H1 (cell line): Measurements from ENCODE around the gene GUCY1A1. TPM values are rescaled to one million over a fixed set of nuclear protein-coding genes. Genes with fewer than 3 reads are reported as not detected.

ENCODE experiments used
- CTCF ChIA-PET: fragments of 300-600 bp; sonication (Branson Sonifier 250); formaldehyde crosslinking; loops from one replicate; lab custom pipeline; 2021; ENCODE audit not compliant: partially characterized antibody; lab: Charles Lee
- POLR2A ChIA-PET: fragments of 300-600 bp; sonication (Branson Sonifier 250); formaldehyde crosslinking; loops from one replicate; lab custom pipeline; 2021; ENCODE audit warnings: inconsistent platforms; ENCODE audit not compliant: partially characterized antibody; lab: Charles Lee
- DNase-seq, 2 experiments: peaks; one replicate each; pipeline versions ENCODE4 v3.0.0 to v3.0.0-alpha.2; 2010 to 2022; ENCODE audit warnings: low spot score in 2 of 2, low read depth in 1 of 2, mixed read lengths in 1 of 2
- FAIRE-seq: peaks from 2 replicates; lab custom pipeline; 2011; peaks lifted over from hg19 to GRCh38; lab: Jason Lieb, UNC
- H2AFZ ChIP-seq: 2 replicates; pipeline ENCODE4 v1.8.1; 2012; ENCODE audit warnings: low read length, inconsistent platforms
- H2AK5ac ChIP-seq: 2 replicates; pipeline ENCODE4 v1.6.1; 2013; ENCODE audit warnings: low read depth, low read length
- H2BK120ac ChIP-seq: replicated peaks from 2 replicates; pipeline ENCODE3; 2013; ENCODE audit warnings: low read depth, low read length, inconsistent platforms
- H2BK12ac ChIP-seq: 2 replicates; pipeline ENCODE4 v1.6.1; 2013; ENCODE audit warnings: low read depth, low read length
- H2BK15ac ChIP-seq: 2 replicates; pipeline ENCODE4 v1.6.1; 2013; ENCODE audit warnings: low read length
- H2BK20ac ChIP-seq: 2 replicates; pipeline ENCODE4 v1.6.1; 2013; ENCODE audit warnings: low read length
- H2BK5ac ChIP-seq: 2 replicates; pipeline ENCODE4 v1.6.1; 2013; ENCODE audit warnings: low read depth, low read length
- H3K14ac ChIP-seq: 2 replicates; pipeline ENCODE4 v1.6.1; 2013; ENCODE audit warnings: inconsistent platforms; ENCODE audit not compliant: insufficient read length
- H3K18ac ChIP-seq: 2 replicates; pipeline ENCODE4 v1.6.1; 2013; ENCODE audit warnings: low read length; ENCODE audit errors: extremely low read depth
- H3K23ac ChIP-seq: 2 replicates; pipeline ENCODE4 v1.6.1; 2013; ENCODE audit warnings: inconsistent platforms; ENCODE audit not compliant: insufficient read length
- H3K23me2 ChIP-seq: 2 replicates; pipeline ENCODE4 v1.6.1; 2013; ENCODE audit warnings: low read depth, low read length
- H3K27ac ChIP-seq: 2 replicates; pipeline ENCODE4 v1.6.1; 2011; ENCODE audit warnings: low read depth, low read length, inconsistent platforms
- H3K27me3 ChIP-seq, 4 experiments: replicated peaks in 1 of 4; 1 replicate in 1 of 4; 2 replicates in 3 of 4; pipeline versions ENCODE4 v1.6.1 to v1.8.1; 2011 to 2013; ENCODE audit warnings: low read length in 3 of 4, mild to moderate bottlenecking in 3 of 4, inconsistent platforms in 2 of 4, mixed read lengths in 2 of 4, moderate library complexity in 1 of 4; ENCODE audit not compliant: control insufficient read depth in 3 of 4, insufficient read depth in 3 of 4; ENCODE audit errors: extremely low read depth in 1 of 4
- H3K36me3 ChIP-seq, 4 experiments: 2 replicates each; pipeline versions ENCODE4 v1.6.1 to v1.8.1; 2011 to 2013; ENCODE audit warnings: mild to moderate bottlenecking in 4 of 4, low read length in 3 of 4, moderate library complexity in 2 of 4, control low read depth in 1 of 4, inconsistent platforms in 1 of 4; ENCODE audit not compliant: insufficient read depth in 4 of 4, control insufficient read depth in 2 of 4
- H3K4ac ChIP-seq: replicated peaks from 2 replicates; pipeline ENCODE3; 2013; ENCODE audit warnings: low read length, low read depth, mixed read lengths, inconsistent platforms; ENCODE audit not compliant: insufficient read length
- H3K4me1 ChIP-seq, 4 experiments: replicated peaks in 1 of 4; 1 replicate in 1 of 4; 2 replicates in 3 of 4; pipeline versions ENCODE4 v1.6.1 to v1.8.1; 2011 to 2013; ENCODE audit warnings: low read length in 3 of 4, inconsistent platforms in 2 of 4, mixed read lengths in 1 of 4; ENCODE audit not compliant: insufficient read depth in 4 of 4, control insufficient read depth in 3 of 4
- H3K4me2 ChIP-seq, 2 experiments: 2 replicates each; pipeline versions ENCODE4 v1.6.1 to v1.8.1; 2011 to 2013; ENCODE audit warnings: low read depth in 2 of 2, low read length in 2 of 2, control low read depth in 1 of 2, inconsistent platforms in 1 of 2, mild to moderate bottlenecking in 1 of 2; ENCODE audit not compliant: insufficient read depth in 1 of 2
- H3K4me3 ChIP-seq, 4 experiments: fragments of 200-600, 300-600 bp in 1 of 4; sonication (generic), shearing (Covaris generic), sonication (Bioruptor Twin) in 1 of 4; 2 replicates each; pipeline versions ENCODE4 v1.5.1 to v1.8.1; 2011 to 2016; ENCODE audit warnings: low read length in 4 of 4, low read depth in 3 of 4, control low read depth in 2 of 4, inconsistent platforms in 2 of 4, mild to moderate bottlenecking in 2 of 4, mixed read lengths in 1 of 4, moderate library complexity in 1 of 4; ENCODE audit not compliant: insufficient read depth in 2 of 4; ENCODE audit errors: extremely low read depth in 1 of 4
- H3K56ac ChIP-seq: replicated peaks from 2 replicates; pipeline ENCODE3; 2013; ENCODE audit warnings: low read depth, mild to moderate bottlenecking, mixed read lengths, low read length, inconsistent platforms; ENCODE audit not compliant: insufficient read length
- H3K79me1 ChIP-seq: 2 replicates; pipeline ENCODE4 v1.6.1; 2013; ENCODE audit warnings: low read depth, low read length, control low read depth
- H3K79me2 ChIP-seq, 2 experiments: 2 replicates each; pipeline versions ENCODE4 v1.6.1 to v1.8.1; 2012 to 2013; ENCODE audit warnings: low read length in 2 of 2, mild to moderate bottlenecking in 2 of 2, inconsistent platforms in 1 of 2; ENCODE audit not compliant: insufficient read depth in 2 of 2, control insufficient read depth in 1 of 2
- H3K9ac ChIP-seq, 4 experiments: replicated peaks in 1 of 4; 1 replicate in 1 of 4; 2 replicates in 3 of 4; pipeline versions ENCODE4 v1.6.1 to v1.8.1; 2011 to 2013; ENCODE audit warnings: low read depth in 3 of 4, low read length in 3 of 4, control low read depth in 2 of 4, mild to moderate bottlenecking in 2 of 4, moderate library complexity in 2 of 4, inconsistent platforms in 1 of 4; ENCODE audit errors: extremely low read depth in 1 of 4
- H3K9me3 ChIP-seq, 2 experiments: 2 replicates each; pipeline versions ENCODE4 v1.6.1 to v1.8.1; 2012 to 2013; ENCODE audit warnings: mild to moderate bottlenecking in 2 of 2, moderate library complexity in 2 of 2, control low read depth in 1 of 2, inconsistent platforms in 1 of 2, low read depth in 1 of 2, low read length in 1 of 2, mixed read lengths in 1 of 2; ENCODE audit not compliant: insufficient read depth in 2 of 2
- H4K20me1 ChIP-seq, 2 experiments: replicated peaks in 1 of 2; 2 replicates each; pipeline versions ENCODE3 to v1.8.1; 2011 to 2013; ENCODE audit warnings: inconsistent platforms in 2 of 2, low read length in 2 of 2, mild to moderate bottlenecking in 1 of 2; ENCODE audit not compliant: insufficient read depth in 2 of 2, control insufficient read depth in 1 of 2
- H4K5ac ChIP-seq: 2 replicates; pipeline ENCODE4 v1.6.1; 2013; ENCODE audit warnings: low read length, low read depth, mixed read lengths, inconsistent platforms; ENCODE audit not compliant: insufficient read length
- H4K8ac ChIP-seq: 2 replicates; pipeline ENCODE4 v1.8.0; 2013; ENCODE audit warnings: mild to moderate bottlenecking, moderate library complexity, low read length, inconsistent platforms; ENCODE audit not compliant: insufficient read depth; ENCODE audit errors: extremely low read depth
- H4K91ac ChIP-seq: replicated peaks from 2 replicates; pipeline ENCODE3; 2013; ENCODE audit warnings: low read length, mixed read lengths, inconsistent platforms; ENCODE audit not compliant: insufficient read length
- WGBS, 2 experiments: shearing (Covaris generic) in 1 of 2; methylation state at CpG; one replicate each; pipeline versions ENCODE4 v1.1.6 to v1.1.7; 2013 to 2015; ENCODE audit warnings: low lambda C conversion rate in 2 of 2, mixed read lengths in 2 of 2, inconsistent platforms in 1 of 2, low coverage in 1 of 2, missing lambda C conversion rate in 1 of 2; ENCODE audit not compliant: insufficient replicate concordance in 2 of 2, insufficient coverage in 1 of 2, insufficient read length in 1 of 2; ENCODE audit errors: extremely low coverage in 1 of 2, missing lambda C conversion rate in 1 of 2; 5-methylcytosine and 5-hydroxymethylcytosine counted together
- polyA plus RNA-seq, 7 experiments: library from polyadenylated mRNA; depleted of rRNA in 3 of 7; stranded (reverse) in 5 of 7; unstranded in 2 of 7; fragments of >200 nt in 5 of 7; fragments of 200-250 nt in 2 of 7; gene quantifications; 1 replicate in 5 of 7; 2 replicates in 1 of 7; 4 replicates in 1 of 7; pipeline versions ENCODE4 v1.2.1 to v1.2.3, GENCODE V29; 2011 to 2013; ENCODE audit warnings: missing spikeins in 2 of 7, mixed read lengths in 2 of 7
- total RNA-seq: library from RNA; stranded (reverse); fragmentation: NEBNext Ultra II Directional; extraction: Animal tissue kit (Norgen Biotek cat#: 25700); gene quantifications from 2 replicates; pipeline ENCODE4 v1.2.1, GENCODE V29; 2021
- TF ChIP-seq, protein P1 (sequence below): IDR thresholded peaks from 2 replicates; pipeline ENCODE4 v1.6.1; 2012; ENCODE audit warnings: inconsistent platforms

GUCY1A1 gene
- total and polyA plus RNA-seq, 2 of the 8 experiments (the other 6 are each of a cell fraction or from before 2014, with no cell fraction given), result not detected

DNA sequence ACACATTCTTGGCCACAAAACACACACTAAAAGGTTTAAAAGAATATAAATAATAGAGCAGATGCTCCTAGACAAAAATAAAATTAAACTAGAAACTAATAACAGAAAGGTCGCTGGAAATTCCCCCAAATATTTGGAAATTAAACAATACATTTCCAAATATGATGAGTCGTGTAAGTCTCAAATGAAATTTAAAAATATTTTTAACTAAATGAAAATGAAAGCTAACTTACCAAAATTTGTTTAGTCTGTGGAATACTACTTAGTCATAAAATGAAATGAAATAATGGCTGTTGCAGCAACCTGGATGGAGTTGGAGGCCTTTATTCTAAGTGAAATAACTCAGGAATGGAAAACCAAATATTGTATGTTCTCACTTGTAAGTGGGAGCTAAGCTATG is 20.6 kb upstream of the GUCY1A1 start:
- H2AK5ac ChIP-seq, result no peak overlapping the region
- H3K79me1 ChIP-seq, result no peaks in the 10 kb centered on the region
- H2BK15ac ChIP-seq, result no peak overlapping the region
- no peak overlapping the region for H3K4ac ChIP-seq
- H3K9ac ChIP-seq, result no peak overlapping the region
- H3K23me2 ChIP-seq, result no peaks in the 10 kb centered on the region
- no peak overlapping the region for H3K4me3 ChIP-seq
- no peaks in the 10 kb centered on the region for H4K20me1 ChIP-seq
- H3K36me3 ChIP-seq, result no peaks in the 10 kb centered on the region
- H2BK120ac ChIP-seq, result no peak overlapping the region
- H3K56ac ChIP-seq, result no peak overlapping the region
- no peak overlapping the region for H3K27ac ChIP-seq
- ChIA-PET CTCF (no interaction called here), POLR2A (no interaction called here)
- H3K4me2 ChIP-seq, result no peak overlapping the region
- H2BK5ac ChIP-seq, result no peak overlapping the region
- no peak overlapping the region for H4K91ac ChIP-seq
- H3K4me1 ChIP-seq, result no peaks in the 10 kb centered on the region
- no peaks in the 10 kb centered on the region for H3K9me3 ChIP-seq
- H2AFZ ChIP-seq, result no peak overlapping the region
- no peak overlapping the region for H3K14ac ChIP-seq
- no peak for DNase-seq
- no peak overlapping the region for H4K5ac ChIP-seq
- FAIRE-seq, result no peak
- H3K23ac ChIP-seq, result no peak overlapping the region
- H2BK12ac ChIP-seq, result no peak overlapping the region
- 94% methylated on average over 2 of the region's 2 CpGs; no CpG with 5 or more reads in 1 of the 2 experiments for WGBS, 2 experiments
- no peak overlapping the region for H2BK20ac ChIP-seq
- no peaks in the 10 kb centered on the region for H3K79me2 ChIP-seq
- H3K18ac ChIP-seq, result no peak overlapping the region
- H4K8ac ChIP-seq, result no peak overlapping the region
- no peaks in the 10 kb centered on the region for H3K27me3 ChIP-seq
- TF ChIP-seq, protein P1, sequence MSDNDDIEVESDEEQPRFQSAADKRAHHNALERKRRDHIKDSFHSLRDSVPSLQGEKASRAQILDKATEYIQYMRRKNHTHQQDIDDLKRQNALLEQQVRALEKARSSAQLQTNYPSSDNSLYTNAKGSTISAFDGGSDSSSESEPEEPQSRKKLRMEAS, result no peak
